ENCODE results near the gene HEATR5A.
"Not testable (repeated sequence)": the region's sequence is repeated elsewhere in the genome, so short reads cannot be mapped to it uniquely, and the experiment has no call there.

HEATR5A gene

GRCh38 chr14:31261859-31262731, 158.3 kb downstream of the HEATR5A start:
- no peak for TF ChIP-seq CTCF (IDR thresholded peaks at IDR 0.05; ENCODE audit: low read depth, low read length, missing control alignments)
- in situ Hi-C loops (cut with HindIII; ENCODE audit: low sequenced_read_pairs), result no loop called here
- no peak for DNase-seq (ENCODE audit: low read depth)
- no peak overlapping the region for H3K4me3 ChIP-seq (ENCODE audit: low read depth, low read length)

- no peak for TF ChIP-seq CTCF (IDR thresholded peaks at IDR 0.05; ENCODE audit: low read depth, low read length, missing control alignments)
- in situ Hi-C loops (cut with HindIII; ENCODE audit: low sequenced_read_pairs), result no loop called here
- no peak for DNase-seq (ENCODE audit: low read depth)
- no peak overlapping the region for H3K4me3 ChIP-seq (ENCODE audit: low read depth, low read length)
Measured at GRCh38 chr14:31261523-31261858, 158.9 kb downstream of the HEATR5A start.

GRCh38 chr14:31259040-31259435, 161.3 kb downstream of the HEATR5A start:
- in situ Hi-C loops (cut with HindIII; ENCODE audit: low sequenced_read_pairs); H3K4me3 ChIP-seq (ENCODE audit: low read depth, low read length); DNase-seq (ENCODE audit: low read depth): not testable (repeated sequence)

GRCh38 chr14:31258427-31259039, 161.8 kb downstream of the HEATR5A start:
- in situ Hi-C loops (cut with HindIII; ENCODE audit: low sequenced_read_pairs), result no loop called here
- DNase-seq (ENCODE audit: low read depth), result no peak
- no peak overlapping the region for H3K4me3 ChIP-seq (ENCODE audit: low read depth, low read length)
- no peak for TF ChIP-seq CTCF (IDR thresholded peaks at IDR 0.05; ENCODE audit: low read depth, low read length, missing control alignments)

GRCh38 chr14:31257554-31258426, 162.6 kb downstream of the HEATR5A start:
- DNase-seq (ENCODE audit: low read depth); in situ Hi-C loops (cut with HindIII; ENCODE audit: low sequenced_read_pairs); H3K4me3 ChIP-seq (ENCODE audit: low read depth, low read length): not testable (repeated sequence)

GRCh38 chr14:31257244-31257553, 163.2 kb downstream of the HEATR5A start:
- no peak overlapping the region for H3K4me3 ChIP-seq (ENCODE audit: low read depth, low read length)
- no peak for DNase-seq (ENCODE audit: low read depth)
- in situ Hi-C loops (cut with HindIII; ENCODE audit: low sequenced_read_pairs), result no loop called here
- no peak for TF ChIP-seq CTCF (IDR thresholded peaks at IDR 0.05; ENCODE audit: low read depth, low read length, missing control alignments)

GRCh38 chr14:31256534-31257243, 163.7 kb downstream of the HEATR5A start:
- in situ Hi-C loops (cut with HindIII; ENCODE audit: low sequenced_read_pairs), result no loop called here
- DNase-seq (ENCODE audit: low read depth), result no peak
- TF ChIP-seq CTCF (IDR thresholded peaks at IDR 0.05; ENCODE audit: low read depth, low read length, missing control alignments), result no peak
- no peak overlapping the region for H3K4me3 ChIP-seq (ENCODE audit: low read depth, low read length)

- in situ Hi-C loops (cut with HindIII; ENCODE audit: low sequenced_read_pairs); H3K4me3 ChIP-seq (ENCODE audit: low read depth, low read length); DNase-seq (ENCODE audit: low read depth): not testable (repeated sequence)
Measured at GRCh38 chr14:31255918-31256317, 164.4 kb downstream of the HEATR5A start.

All from astrocyte of the cerebellum (primary cell).